ENCODE data around the gene SFI1.
"Not testable (repeated sequence)": the region's sequence is repeated elsewhere in the genome, so short reads cannot be mapped to it uniquely, and the experiment has no call there.

Gene SFI1

GRCh38 chr22:31544481-31545480, 48.4 kb downstream of the SFI1 start:
- no peak for DNase-seq

GRCh38 chr22:31550871-31551370, 54.6 kb downstream of the SFI1 start:
- DNase-seq = no peak

GRCh38 chr22:31556627-31557203, 60.4 kb downstream of the SFI1 start:
- DNase-seq = no peak

- not testable (repeated sequence) for DNase-seq
These were observed 62.2 kb downstream of the SFI1 start for GRCh38 chr22:31558546-31558945.

GRCh38 chr22:31561238-31561887, 65.0 kb downstream of the SFI1 start:
- peak; percentile 63 for DNase-seq

- no peak for DNase-seq
These were observed 65.6 kb downstream of the SFI1 start for GRCh38 chr22:31561970-31562369.

GRCh38 chr22:31566484-31566883, 70.1 kb downstream of the SFI1 start:
- no peak for DNase-seq

GRCh38 chr22:31567196-31567595, 70.9 kb downstream of the SFI1 start:
- DNase-seq = no peak

GRCh38 chr22:31567702-31568101, 71.4 kb downstream of the SFI1 start:
- no peak for DNase-seq

GRCh38 chr22:31569126-31569525, 72.8 kb downstream of the SFI1 start:
- no peak for DNase-seq

GRCh38 chr22:31572939-31573338, 76.6 kb downstream of the SFI1 start:
- no peak for DNase-seq

GRCh38 chr22:31574055-31574670, 77.8 kb downstream of the SFI1 start:
- no peak for DNase-seq

GRCh38 chr22:31575190-31575589, 78.9 kb downstream of the SFI1 start:
- DNase-seq = no peak

GRCh38 chr22:31577711-31578110, 81.4 kb downstream of the SFI1 start:
- DNase-seq = no peak

- no peak for DNase-seq
These were observed 81.8 kb downstream of the SFI1 start for GRCh38 chr22:31578171-31578570.

GRCh38 chr22:31579835-31580242, 83.5 kb downstream of the SFI1 start:
- no peak for DNase-seq

GRCh38 chr22:31583861-31584485, 87.6 kb downstream of the SFI1 start:
- no peak for DNase-seq

GRCh38 chr22:31584804-31585160, 88.4 kb downstream of the SFI1 start:
- no peak for DNase-seq

- peak; percentile 6 for DNase-seq
These were observed 89.0 kb downstream of the SFI1 start for GRCh38 chr22:31585161-31585859.

GRCh38 chr22:31586137-31586920, 90.0 kb downstream of the SFI1 start:
- no peak for DNase-seq

Data from stimulated activated CD4-positive, alpha-beta T cell treated with anti-CD3 and anti-CD28 coated beads, Interleukin-4, amount 100 ng/mL, for 1 hour (primary cell).